HG02884 (cell line): ENCODE data around the gene UGT2B7.
"Not testable (repeated sequence)": the region's sequence is repeated elsewhere in the genome, so short reads cannot be mapped to it uniquely, and the experiment has no call there.

ENCODE experiments used
- ATAC-seq: cut with Tn5 transposase; IDR thresholded peaks from one replicate; pipeline ENCODE4 v1.9.1; 2021; ENCODE audit warnings: mild to moderate bottlenecking, moderate library complexity; ENCODE audit not compliant: unreplicated experiment

UGT2B7 gene

DNA sequence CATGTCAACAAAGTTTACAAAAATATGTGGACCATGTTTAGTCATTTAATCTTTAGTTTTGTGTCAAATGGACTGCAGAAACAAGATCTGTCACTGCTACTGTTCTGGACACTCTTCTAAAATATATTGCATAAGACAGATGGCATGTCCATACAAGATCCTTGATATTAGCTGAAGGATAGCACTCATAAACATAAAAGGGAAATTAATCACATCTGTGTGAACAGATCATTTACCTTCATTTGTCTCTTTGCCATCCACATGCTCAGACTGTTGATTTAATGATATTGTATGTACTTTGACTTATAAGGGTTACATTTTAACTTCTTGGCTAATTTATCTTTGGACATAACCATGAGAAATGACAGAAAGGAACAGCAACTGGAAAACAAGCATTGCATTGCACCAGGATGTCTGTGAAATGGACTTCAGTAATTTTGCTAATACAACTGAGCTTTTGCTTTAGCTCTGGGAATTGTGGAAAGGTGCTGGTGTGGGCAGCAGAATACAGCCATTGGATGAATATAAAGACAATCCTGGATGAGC, at the start of gene UGT2B7:
Gene UGT2B7, plus strand, starts transcription at position 364 of the 546 bp plus-strand sequence. Its CDS starts 47 bp downstream, at position 411.
- ATAC-seq: no peak

GRCh38 chr4:69049860-69050259, 46.4 kb upstream of the UGT2B7 start:
- ATAC-seq: no peak

DNA sequence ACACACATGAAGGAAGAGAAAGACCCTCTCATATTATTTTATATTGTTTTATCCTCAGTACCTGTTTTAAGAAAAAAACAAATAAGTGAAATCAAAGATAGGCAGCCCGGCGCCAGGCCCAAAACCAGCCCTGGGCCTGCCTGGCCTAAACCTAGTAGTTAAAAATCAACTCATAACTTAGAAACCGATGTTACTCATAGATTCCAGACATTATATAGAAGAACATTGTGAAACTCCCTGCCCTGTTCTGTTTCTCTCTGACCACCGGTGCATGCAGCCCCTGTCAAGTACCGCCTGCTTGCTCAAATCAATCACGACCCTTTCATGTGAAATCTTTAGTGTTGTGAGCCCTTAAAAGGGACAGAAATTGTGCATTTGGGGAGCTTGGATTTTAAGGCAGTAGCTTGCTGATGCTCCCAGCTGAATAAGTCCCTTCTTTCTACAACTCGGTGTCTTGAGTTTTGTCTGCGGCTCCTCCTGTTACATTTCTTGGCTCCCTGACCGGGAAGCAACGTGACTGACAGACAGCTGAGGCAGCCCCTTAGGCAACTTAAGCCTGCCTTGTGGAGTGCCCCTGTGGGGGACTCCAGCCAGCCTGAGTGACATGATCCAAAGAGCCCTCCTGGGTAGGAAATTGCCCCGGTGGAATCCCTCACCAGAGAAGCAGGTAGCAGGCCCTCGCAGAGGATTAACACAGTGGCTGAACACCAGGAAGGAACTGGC, 45.3 kb upstream of the UGT2B7 start:
- ATAC-seq: not testable (repeated sequence)

- no peak for ATAC-seq
Observed at GRCh38 chr4:69051576-69051943, 44.7 kb upstream of the UGT2B7 start.

DNA sequence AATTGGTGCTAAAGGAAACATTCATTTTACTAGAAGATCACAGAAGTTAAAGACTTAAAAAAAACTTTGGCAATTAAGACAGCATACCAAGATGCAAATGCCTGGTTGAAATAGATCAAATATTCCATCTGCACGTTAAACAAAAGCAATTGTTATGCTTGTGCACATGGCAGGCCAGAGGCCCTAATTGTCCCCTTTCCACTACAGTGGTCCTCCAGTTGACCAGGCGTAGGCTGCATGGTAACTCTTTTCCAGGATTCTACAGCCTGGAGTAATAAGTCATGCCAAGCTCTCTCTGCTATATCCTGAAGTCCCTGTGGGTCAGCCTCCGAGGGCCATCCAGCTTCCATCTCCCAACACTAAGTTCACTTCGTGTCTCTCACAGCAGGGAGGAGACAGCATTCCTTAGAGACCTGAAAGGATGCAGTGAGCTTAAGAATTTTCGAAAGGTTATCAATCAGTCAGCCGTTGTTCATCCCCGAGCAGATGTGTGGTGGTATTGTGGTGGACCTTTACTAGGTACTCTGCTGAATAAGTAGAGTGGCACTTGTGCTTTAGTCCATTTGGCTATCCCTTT, 42.9 kb upstream of the UGT2B7 start:
- ATAC-seq: not testable (repeated sequence)

DNA sequence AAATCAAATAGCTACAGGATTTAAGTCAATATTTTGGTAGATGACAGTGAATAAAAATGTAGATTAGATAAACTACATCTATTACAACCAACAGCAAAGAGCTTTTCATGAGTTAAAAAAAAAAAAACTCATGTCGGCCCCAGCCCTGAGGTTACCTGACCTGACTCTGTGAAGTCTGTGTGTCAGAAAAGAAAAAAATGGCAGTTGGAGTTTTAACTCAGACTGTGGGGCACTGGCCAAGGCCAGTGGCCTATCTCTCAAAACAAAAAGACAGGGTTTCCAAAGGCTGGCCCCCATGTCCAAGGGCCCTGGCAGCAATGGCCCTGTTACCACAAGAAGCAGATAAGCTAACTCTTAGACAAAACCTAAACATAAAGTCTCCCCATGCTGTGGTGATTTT, 42.2 kb upstream of the UGT2B7 start:
- not testable (repeated sequence) for ATAC-seq

DNA sequence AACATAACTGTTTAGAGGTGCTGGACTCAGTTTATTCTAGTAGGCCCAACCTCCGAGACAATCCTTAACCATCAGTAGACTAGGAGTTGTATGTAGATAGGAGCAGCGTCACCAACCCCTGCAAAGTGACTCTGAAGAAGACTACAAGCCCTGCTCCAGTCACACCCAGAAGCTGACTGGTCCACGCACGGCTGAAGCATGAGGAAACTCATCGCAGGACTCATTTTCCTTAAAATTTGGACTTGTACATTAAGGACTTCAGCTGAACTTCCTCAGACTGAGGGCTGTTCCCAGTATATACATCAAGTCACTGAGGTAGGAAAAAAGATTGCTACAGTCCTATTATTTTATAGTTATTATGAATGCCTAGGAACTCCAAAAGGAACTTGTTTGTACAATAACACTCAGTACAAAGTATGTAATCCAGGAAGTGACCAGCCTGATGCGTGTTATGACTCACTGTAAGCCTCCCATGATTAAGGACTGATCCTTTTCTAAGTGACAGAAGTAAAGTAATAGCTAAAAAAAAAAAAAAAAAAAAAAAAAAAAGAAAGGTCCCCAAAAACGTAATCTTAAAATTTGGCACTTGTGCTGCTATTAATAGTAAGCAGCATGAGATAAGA, 41.6 kb upstream of the UGT2B7 start:
- ATAC-seq: no peak

DNA sequence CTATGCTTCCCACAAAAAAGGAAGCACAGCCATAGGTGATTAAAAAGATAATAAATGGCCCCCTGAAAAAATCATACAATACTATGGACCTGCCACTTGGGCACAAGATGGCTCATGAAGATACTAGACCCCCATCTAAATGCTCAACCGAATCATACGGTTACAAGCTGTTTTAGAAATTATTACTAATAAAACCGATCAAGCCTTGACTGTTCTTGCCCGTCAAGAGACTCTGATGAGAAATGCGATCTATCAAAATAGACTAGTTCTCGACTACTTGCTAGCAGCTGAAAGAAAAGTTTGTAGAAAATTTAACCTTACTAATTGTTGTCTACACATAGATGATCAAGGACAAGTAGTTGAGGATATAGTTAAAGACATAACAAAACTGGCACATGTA, 40.1 kb upstream of the UGT2B7 start:
- no peak for ATAC-seq

DNA sequence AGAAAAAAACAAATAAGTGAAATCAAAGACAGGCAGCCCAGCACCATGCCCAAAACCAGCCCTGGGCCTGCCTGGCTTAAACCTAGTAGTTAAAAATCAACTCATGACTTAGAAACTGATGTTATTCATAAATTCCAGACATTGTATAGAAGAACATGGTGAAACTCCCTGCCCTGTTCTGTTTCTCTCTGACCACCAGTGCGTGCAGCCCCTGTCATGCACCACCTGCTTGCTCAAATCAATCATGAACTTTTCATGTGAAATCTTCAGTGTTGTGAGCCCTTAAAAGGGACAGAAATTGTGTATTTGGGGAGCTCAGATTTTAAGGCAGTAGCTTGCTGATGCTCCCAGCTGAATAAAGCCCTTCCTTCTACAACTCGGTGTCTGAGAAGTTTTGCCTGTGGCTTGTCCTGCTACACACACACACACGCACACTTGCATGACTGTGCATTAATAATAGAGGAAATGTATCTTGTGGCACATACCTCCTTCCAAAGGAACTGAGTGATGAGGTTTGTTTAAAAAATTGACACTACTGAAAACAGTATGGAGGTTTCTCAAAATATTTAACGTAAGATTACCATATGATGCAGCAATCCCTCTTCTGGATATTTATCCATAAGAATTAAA, 39.2 kb upstream of the UGT2B7 start:
- no peak for ATAC-seq

DNA sequence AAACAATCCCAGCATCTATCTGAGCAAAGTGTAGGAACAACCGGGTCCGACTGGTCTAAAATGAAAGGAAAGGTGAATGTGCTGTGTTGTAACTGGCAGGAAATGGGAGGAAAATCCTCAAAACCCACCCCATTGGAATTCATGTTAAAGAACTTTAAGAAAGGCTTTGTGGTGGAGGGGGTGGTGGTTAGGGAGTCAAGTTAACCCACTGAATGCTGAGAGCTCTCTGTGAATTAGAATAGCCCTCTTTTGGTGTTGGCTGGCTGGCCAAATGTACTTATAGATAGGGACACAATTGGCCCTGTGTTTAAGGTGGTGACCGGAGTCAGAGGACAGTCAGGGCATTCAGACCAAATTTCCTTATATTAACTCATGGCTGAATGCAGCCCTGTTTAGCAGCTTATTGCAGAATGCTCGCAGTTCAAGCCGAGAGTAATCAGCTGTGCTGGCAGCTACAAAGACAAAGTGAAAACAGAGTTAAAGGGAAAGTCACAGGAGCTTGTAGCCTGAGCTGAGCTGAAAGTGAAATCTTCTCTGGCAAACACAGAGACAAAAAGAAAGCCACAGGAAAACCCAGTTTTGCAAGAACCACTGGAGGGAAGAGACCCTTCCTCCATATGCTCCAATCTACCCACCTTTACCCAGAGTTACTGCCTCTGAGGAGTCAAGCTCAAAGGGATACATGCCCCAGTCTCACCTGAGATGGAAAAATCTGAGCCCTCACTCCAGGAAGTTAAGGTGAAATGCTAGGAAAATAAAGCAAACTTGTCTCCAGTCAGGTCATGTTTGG, 38.5 kb upstream of the UGT2B7 start:
- ATAC-seq: peak; percentile 58

DNA sequence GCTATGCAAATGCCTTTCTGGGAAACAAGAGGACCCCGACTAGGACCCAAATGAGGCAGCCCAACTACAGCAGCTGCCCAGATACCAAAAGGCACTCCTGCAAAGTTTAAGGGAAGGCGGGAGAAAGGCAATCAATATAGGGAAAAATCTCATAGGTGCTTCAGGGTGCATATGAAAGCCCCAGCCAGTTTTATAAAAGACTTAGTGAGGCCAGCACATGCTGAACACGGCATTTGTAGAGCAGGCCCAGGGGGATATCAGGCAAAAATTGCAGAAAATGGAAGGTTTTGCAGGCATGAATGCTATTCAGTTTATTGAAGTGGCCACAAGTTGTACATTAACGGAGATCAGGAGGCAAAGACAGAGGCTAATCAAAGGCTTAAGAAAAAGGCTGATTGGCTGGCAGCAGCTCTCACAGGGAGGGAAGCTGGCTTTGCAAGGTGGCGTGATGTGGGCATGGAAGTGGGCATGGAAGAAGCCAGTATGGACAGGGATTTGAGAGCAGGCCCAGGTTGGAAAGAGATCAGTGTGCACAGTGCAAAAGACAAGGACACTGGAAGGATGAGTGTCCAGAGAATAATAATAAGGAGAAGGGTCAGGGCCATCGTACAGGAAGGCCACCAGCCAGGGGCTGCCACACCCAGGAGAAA, 37.7 kb upstream of the UGT2B7 start:
- no peak for ATAC-seq

DNA sequence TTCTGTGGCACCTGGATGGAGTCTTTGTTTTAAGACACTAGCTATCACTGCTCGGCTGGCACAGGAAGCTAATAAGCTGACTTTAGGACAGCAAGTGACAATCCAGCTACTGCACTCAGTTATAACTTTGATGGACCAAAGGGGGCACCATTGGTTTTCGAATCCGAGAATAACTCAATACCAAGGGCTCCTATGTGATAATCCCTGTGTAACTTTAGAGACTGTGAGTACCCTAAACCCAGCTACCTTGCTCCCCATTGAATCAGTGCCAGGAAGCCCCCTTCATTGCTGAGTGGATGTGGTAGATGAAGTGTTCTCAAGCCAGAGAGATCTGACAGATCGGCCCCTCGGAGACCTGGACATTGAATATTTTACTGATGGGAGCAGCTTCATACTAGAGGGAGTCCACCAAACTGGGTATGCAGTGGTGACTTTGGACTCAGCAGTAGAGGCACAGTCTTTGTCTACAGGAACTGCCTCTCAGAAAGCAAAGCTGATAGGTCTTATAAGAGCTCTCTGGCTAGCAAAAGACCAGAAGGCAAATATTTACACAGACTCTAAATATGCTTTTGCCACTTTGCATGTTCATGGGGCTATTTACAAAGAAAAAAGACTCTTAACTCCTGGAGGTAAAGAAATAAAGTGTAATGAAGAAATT, 35.5 kb upstream of the UGT2B7 start:
- no peak for ATAC-seq

DNA sequence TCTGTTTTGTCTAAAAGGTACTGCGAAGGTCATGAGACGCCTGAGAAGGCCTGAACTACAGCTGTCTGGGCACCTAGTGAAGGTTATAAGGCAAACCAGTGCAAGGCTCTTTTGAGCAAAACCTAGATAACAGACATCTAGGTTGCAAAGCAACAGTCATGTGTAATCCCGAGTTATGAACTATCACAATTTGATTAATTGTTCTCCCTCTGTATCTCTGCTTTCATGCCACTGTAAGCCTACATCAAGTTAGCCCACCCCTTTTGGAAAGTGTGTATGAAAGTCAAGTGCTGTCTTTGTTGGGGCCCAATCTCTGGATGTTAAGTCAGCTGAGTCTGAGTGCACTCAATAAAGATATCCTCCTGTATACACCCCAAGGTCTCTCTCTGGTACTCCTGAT, 31.9 kb upstream of the UGT2B7 start:
- ATAC-seq: no peak

DNA sequence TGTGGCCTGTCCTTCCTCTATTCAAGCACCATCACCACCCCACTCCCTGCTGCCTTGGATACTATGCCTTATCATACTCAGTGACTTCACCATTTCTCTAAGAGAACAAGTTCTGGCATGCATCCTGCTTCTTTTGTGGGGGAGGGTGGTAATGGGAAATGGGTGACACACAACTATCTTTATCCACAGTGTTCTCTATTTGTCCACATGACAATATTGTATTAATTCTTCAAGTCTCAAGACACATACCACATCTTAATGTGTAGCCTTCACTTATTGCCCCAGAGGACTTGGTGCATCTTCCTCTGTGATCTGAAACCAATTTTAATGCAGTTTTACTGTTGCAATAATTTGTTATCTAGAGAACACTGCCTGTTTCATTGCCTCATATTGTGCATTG, 29.3 kb upstream of the UGT2B7 start:
- ATAC-seq: no peak

DNA sequence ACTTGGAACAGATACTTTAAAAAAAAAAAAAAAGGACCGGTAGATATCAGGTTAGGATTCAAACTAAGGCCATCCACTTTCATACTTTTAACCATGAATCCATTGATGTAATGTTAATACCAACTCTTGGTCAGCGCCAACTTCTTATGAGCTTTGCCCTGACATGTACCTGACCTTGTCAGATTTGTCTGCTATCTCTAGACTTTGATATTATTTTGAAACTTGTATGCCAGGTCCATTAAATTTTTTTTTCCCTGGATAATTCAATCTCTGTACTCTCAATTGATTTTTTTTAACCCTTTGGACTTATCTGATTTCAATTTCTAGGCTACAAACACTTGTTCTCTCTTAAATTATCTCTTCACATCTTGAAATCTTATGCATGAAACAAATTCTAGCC, 27.2 kb upstream of the UGT2B7 start:
- no peak for ATAC-seq

- no peak for ATAC-seq
Observed at GRCh38 chr4:69070590-69070989, 25.7 kb upstream of the UGT2B7 start.

- ATAC-seq: no peak
Observed at GRCh38 chr4:69071286-69071685, 25.0 kb upstream of the UGT2B7 start.

DNA sequence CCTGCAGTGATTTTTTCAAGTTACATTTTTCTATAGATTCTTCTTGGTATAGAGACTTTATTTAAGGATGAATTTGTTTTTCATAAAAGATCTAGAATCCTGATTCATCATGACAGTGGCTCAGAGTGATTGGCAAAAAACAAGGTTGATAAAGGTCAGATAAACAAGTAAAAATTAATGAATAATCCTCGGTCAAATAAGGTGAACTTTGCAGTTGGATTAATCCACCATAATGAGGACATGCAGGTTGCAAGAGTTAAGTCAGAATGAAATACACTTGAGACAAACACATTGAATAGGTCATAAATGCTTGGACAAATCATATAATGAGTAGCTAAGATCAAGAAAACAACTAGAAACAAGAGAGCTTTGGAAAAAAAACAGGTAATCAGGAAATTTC, 22.9 kb upstream of the UGT2B7 start:
- no peak for ATAC-seq

GRCh38 chr4:69075061-69075792, 21.0 kb upstream of the UGT2B7 start:
- no peak for ATAC-seq
